ENCODE measurements around the gene GFAP.

- no peak for TF ChIP-seq CTCF (IDR thresholded peaks at IDR 0.05)
- TF ChIP-seq POLR2AphosphoS5 (IDR thresholded peaks at IDR 0.05), result no peak
These were observed 35.2 kb downstream of the GFAP start for GRCh38 chr17:44880062-44880461.
